Epithelial cell of prostate (primary cell): ENCODE data around the gene ALG10.
"Not testable (repeated sequence)": the region's sequence is repeated elsewhere in the genome, so short reads cannot be mapped to it uniquely, and the experiment has no call there.

Experiments used
- DNase-seq: peaks from one replicate; pipeline ENCODE4 v3.0.0-alpha.2; 2011; ENCODE audit warnings: low read depth, low spot score
- H3K27ac ChIP-seq: fragments of 450-650 bp; 2 replicates; pipeline ENCODE4 v1.5.1; 2017; ENCODE audit warnings: mild to moderate bottlenecking

Gene ALG10, protein sequence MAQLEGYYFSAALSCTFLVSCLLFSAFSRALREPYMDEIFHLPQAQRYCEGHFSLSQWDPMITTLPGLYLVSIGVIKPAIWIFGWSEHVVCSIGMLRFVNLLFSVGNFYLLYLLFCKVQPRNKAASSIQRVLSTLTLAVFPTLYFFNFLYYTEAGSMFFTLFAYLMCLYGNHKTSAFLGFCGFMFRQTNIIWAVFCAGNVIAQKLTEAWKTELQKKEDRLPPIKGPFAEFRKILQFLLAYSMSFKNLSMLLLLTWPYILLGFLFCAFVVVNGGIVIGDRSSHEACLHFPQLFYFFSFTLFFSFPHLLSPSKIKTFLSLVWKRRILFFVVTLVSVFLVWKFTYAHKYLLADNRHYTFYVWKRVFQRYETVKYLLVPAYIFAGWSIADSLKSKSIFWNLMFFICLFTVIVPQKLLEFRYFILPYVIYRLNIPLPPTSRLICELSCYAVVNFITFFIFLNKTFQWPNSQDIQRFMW

DNA sequence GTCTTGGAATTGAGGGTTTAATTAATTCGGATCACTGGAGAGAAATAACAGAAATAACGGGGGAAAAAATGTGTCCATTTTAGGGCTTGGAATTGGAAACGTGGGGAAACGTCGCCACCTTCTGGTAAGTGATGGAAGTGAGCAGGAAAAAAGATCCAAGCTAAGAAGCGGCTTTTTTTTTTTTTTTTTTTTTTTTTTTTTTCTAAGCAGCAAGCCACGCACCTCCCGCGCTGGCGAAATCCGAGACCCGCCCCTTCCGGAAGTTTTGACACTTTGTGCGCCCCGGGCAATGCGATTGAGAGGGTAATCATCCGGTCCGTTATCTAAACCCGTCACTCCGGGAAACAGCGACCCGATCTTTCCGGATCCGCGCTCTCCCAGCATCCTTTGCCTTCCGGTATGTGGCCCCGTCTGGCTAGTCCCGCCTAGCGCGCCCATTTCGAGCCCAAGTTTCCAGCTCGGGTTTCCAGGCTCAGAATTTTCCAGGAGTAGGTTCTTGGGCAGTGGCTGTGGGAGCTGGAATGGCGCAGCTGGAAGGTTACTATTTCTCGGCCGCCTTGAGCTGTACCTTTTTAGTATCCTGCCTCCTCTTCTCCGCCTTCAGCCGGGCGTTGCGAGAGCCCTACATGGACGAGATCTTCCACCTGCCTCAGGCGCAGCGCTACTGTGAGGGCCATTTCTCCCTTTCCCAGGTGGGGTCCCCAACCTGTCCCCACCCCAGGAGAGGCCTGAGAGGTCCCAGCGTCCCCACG is at the start of gene ALG10:
Gene ALG10 (plus strand): TSS at position 418 of the 752 bp plus-strand sequence. CDS start 104 bp downstream, at position 522.
- peak within 1 kb of the TSS; percentile 42 for H3K27ac ChIP-seq

DNA sequence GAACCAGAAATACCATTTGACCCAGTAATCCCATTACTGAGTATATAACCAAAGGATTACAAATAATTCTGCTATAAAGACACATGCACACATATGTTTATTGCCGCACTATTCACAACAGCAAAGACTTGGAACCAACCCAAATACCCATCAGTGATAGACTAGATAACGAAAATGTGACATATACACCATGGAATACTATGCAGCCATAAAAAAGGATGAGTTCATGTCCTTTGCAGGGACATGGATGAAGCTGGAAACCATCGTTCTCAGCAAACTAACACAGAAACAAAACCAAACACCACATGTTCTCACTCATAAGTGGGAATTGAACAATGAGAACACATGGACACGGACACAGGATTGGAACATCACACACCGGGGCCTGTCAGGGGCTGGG is 49.4 kb upstream of the ALG10 start:
- DNase-seq, H3K27ac ChIP-seq: not testable (repeated sequence)

More for the DNA sequence above, at the start of gene ALG10:
- peak; percentile 78 for DNase-seq

DNA sequence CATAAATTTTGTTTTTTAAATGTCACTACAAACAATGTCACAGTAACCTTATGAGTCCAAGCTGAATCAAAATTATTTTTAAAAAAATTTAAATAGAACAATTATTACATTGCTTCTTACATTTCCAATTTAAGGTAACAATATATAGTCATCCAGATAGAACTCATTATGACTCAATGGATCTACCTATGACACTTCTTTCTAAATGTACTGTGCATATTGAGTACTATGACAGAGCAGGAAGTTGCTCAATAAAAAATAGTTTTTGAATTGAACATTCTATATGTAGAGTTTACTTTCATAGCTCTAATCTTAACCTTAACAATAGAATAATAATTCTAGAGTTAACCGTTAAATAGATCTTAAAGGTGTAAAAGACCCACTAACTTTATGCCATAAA is 44.4 kb upstream of the ALG10 start:
- H3K27ac ChIP-seq, result peak overlapping the region; percentile 67
- no peak for DNase-seq

GRCh38 chr12:33988197-33988805 is 34.0 kb upstream of the ALG10 start:
- H3K27ac ChIP-seq, result peak overlapping the region; percentile 74
- DNase-seq, result no peak

GRCh38 chr12:33988913-33989312 is 33.4 kb upstream of the ALG10 start:
- peak; percentile 41 for DNase-seq
- peak overlapping the region; percentile 74 for H3K27ac ChIP-seq

DNA sequence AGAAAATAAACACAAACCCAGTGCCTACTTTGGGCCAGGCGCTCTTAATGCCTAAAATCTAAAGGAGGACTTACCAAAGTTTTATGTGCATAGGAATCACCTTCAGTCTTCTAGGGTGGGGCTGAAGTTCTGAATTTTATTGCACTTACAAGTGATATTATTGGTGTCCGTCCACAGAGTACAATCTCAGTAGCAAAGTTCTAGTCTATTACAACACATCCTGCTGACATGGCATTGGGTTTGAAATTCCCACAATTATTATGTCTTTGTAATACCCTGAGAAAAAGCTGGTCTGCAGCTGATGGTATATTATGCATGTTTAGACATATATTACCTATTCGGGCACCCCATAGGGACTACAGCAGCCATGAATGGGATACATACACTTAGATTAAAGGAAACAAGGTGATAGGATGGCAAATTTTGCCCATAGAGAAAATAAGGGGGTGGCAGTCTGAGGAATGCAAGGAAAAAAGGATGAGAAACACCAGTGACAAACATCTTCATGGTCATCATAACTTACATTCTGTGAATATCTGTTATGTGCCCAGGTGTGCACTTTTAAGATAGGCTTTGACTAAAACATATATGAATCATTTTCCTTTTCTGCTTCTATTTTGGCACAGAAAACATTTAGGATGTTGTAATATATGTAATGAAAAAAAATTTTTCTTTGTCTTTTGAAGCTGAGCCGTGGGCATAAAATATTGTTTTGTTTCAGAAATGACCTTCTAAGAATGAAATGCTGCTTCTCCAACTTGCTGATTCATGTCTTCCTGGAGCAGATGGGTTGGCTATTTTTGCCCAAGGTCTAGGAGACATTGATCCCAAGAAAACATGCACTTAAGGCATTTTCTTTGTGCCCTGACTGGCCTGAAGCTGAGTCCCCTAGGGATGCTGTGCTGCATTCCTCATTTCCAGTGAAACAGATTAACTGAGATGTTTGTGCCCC is 27.2 kb upstream of the ALG10 start:
- DNase-seq, result no peak
- peak overlapping the region; percentile 73 for H3K27ac ChIP-seq

- not testable (repeated sequence) for DNase-seq, H3K27ac ChIP-seq
Observed at GRCh38 chr12:34008835-34009234, 13.5 kb upstream of the ALG10 start.

DNA sequence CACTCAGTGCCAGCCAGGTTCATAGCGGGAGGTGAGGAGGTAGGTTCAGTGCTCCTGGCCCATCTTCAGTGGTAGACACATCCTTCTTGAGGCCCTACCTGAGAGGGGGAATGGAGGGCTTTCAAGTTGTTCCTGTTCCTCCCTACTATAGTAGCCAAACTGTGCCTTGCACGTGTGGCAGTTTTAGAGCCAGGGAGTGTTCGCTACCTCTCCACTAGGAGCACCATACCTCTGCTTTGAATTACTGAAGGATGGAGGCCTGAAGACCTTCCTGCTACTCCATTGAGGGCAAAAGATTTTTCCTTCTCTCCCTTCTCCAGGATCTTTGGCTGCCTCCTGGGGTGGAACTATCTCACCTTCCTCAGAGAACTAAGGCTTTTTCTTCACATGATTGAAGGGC is 5.9 kb upstream of the ALG10 start:
- no peak overlapping the region for H3K27ac ChIP-seq
- DNase-seq, result no peak

GRCh38 chr12:34021071-34021470 is 1.2 kb upstream of the ALG10 start:
- DNase-seq, result no peak
- H3K27ac ChIP-seq, result no peak overlapping the region

- not testable (repeated sequence) for DNase-seq, H3K27ac ChIP-seq
Observed at GRCh38 chr12:34027661-34028060, 5.4 kb downstream of the ALG10 start.

GRCh38 chr12:34030591-34030990 is 8.3 kb downstream of the ALG10 start:
- no peak for DNase-seq
- H3K27ac ChIP-seq, result no peak overlapping the region

DNA sequence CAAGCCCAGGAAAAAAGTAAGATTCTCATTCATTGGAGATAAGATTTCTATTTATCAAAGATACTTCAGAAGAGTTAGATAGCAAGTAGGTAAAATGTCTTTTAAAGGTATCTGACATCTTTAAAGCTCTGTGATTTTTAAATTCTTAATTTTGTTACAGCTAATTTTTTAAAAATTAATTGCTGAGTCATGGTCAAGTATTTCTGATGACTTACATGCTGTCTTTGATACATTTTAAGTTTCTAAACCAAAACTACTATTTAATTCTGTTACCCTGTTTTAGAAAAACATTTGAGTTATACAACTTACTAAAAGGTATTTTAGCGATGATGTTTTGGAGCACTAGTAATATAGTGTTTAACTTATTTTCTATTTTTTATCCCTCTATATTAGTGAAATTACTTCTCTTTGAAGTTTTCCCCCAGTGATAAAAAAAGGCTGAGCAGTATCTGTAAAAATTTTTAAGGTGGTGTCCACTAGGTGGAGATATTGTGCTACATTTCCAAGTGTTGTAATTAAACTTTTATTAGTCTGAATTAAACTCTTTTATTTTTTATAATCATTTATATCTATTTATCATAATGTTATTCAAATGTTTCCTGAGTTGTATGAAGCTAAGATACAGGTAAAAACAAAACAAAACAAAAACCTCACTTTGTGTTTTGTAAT is 11.5 kb downstream of the ALG10 start:
- DNase-seq, result no peak
- H3K27ac ChIP-seq, result no peak overlapping the region

GRCh38 chr12:34038357-34038756 is 16.1 kb downstream of the ALG10 start:
- not testable (repeated sequence) for DNase-seq, H3K27ac ChIP-seq

GRCh38 chr12:34046570-34046969 is 24.3 kb downstream of the ALG10 start:
- DNase-seq, result no peak

DNA sequence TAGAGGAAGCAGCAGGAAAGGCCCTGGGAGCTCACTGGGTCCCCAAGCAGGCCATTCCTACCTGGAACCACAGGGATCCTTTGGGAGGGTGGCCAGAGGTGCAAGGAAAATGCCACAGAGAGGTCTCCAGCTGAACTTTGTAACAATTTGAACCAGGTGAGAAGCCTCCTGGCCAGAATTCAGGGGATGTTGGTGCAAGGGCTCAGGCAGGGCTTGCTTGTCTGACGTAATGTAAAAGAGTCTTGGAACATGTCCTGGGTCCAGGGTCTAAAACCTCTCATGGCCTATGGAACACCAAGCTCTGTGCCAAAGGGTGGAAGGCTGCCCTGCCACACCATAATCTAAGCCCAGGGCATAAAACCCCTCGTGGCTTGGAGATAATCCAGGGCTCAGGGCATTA is 25.6 kb downstream of the ALG10 start:
- H3K27ac ChIP-seq, DNase-seq: not testable (repeated sequence)

More at GRCh38 chr12:34046570-34046969, 24.3 kb downstream of the ALG10 start:
- no peak overlapping the region for H3K27ac ChIP-seq

GRCh38 chr12:34048714-34049113 is 26.4 kb downstream of the ALG10 start:
- DNase-seq, result no peak
- H3K27ac ChIP-seq, result no peak overlapping the region

GRCh38 chr12:34051486-34051885 is 29.2 kb downstream of the ALG10 start:
- DNase-seq, result no peak

GRCh38 chr12:34054938-34055337 is 32.6 kb downstream of the ALG10 start:
- DNase-seq, result no peak
- no peak overlapping the region for H3K27ac ChIP-seq

More at GRCh38 chr12:34051486-34051885, 29.2 kb downstream of the ALG10 start:
- H3K27ac ChIP-seq, result no peak overlapping the region
